HL-60/S4 treated with retinoic acid at 250 ng/mL for 4 days and 3 days (cell line): ENCODE measurements around the gene PRSS57.
"Not testable (repeated sequence)": the region's sequence is repeated elsewhere in the genome, so short reads cannot be mapped to it uniquely, and the experiment has no call there.

Experiments
- in situ Hi-C: fragments of 300-500 bp; cut with MboI; formaldehyde crosslinking; loops from 2 replicates; pipeline ENCODE4 v1.7.0; 2022; ENCODE audit warnings: low sequenced_read_pairs

Gene PRSS57

GRCh38 chr19:699885-700284 is 4.6 kb upstream of the PRSS57 start:
- in situ Hi-C loops, result not testable (repeated sequence)

DNA sequence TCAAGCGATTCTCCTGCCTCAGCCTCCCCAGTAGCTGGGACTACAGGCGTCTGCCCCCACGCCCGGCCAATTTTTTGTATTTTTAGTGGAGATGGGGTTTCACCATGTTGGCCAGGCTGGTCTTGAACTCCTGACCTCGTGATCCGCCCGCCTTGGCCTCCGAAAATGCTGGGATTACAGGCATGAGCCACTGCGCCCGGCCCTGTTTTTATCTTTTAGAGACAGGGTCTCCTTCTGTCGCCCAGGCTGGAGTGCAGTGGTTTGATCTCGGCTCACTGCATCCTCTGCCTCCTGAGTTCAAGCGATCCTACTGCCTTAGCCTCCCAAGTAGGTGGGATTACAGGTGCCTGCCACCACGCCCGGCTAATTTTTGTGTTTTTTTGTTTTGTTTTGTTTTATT is 3.3 kb upstream of the PRSS57 start:
- in situ Hi-C loops, result not testable (repeated sequence)

- in situ Hi-C loops, result no loop called here
Observed at GRCh38 chr19:694481-695351, 536 bp downstream of the PRSS57 start.

DNA sequence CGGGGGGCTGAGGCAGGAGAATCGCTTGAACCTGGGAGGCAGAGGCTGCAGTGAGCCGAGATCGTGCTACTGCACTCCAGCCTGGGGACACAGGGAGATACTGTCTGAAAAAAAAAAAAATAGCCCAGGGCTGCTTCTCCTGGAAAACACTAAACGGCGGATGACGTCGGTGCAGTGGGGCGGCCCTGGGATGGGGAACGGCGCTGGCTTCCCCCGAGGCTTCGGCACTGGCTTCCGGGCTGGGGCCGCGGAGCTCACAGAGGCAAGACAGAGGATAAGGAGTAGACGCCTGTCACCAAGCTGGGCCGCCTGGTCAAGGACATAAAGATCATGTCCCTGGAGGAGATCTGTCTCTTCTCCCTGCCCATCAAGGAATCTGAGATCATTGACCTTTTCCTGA is 5.0 kb downstream of the PRSS57 start:
- in situ Hi-C loops, result no loop called here

DNA sequence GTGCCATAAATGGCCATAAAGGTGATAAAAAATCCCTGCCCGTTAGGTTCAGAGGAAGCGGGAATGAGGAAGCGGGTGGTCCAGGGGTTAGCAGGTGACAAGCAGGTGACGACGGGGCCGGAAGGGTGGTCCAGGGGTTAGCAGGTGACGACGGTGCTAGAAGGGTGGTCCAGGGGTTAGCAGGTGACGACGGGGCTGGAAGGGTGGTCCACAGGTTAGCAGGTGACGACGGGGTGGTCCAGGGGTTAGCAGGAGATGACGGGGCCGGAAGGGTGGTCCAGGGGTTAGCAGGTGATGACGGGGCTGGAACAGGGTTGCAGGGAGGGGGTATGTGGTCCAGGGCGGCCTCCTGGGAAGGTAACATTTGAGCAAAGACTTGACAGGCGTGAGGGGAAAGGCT is 6.3 kb downstream of the PRSS57 start:
- in situ Hi-C loops, result no loop called here

GRCh38 chr19:688214-688613 is 7.0 kb downstream of the PRSS57 start:
- in situ Hi-C loops, result no loop called here

- in situ Hi-C loops, result no loop called here
Observed at GRCh38 chr19:687569-688166, 7.6 kb downstream of the PRSS57 start.

DNA sequence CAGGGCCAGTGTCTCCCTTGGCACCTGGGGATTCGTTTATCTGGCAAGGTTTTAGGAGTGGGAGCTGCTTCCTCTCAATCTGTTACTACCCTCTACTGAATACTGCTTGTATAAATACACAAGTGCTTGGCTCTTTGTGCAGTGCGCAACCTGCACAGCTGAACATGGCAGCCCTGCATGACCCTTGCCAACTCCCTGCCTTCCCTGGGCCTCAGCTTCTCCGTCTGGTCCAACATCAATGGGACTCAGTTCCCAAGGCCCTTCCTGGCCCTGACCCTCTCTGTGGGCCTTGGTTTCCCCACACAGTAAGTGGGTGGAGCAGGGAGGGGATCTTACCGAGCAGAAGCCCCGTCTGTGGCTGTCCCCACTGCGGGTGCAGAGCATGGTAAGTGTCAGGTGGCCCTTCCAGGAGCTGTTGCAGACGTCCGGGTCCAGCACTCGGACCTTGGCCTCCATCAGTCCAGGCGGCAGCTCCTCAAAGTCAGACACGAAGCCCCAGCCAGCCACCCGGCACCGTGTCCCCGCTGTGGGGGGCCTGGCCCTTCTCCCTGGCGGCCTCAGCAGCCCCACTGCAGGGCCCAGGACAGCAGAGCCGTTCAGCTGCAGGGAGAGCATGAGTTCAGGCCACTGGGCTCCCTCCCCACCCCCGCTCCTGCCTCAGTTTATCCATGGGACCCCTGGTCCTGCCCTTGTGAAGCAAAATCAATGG is 8.5 kb downstream of the PRSS57 start:
- in situ Hi-C loops, result no loop called here

DNA sequence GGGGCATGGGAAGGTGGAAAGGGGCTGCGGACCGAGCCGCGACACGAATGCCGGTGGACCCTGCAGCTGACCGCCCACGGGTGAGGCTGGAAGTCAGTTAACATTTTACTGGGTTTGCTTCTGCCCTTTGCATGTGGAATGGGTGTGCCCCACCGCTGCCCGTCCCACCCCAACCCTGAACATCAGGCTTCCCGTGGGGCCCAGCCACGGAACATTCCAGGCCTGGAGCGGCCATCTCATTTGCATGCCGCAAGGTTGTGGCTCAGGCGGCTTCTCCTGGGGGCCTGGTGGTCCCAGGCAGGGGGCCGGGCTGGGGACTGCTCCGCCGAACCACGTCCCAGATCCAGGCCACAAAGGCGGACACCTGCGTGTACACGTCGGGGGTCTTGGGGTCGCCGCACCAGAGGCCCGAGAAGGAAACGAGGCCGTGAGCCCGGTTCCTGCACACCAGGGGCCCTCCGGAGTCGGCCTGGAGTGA is 9.8 kb downstream of the PRSS57 start:
- in situ Hi-C loops, result no loop called here

GRCh38 chr19:682678-683320 is 12.5 kb downstream of the PRSS57 start:
- in situ Hi-C loops, result no loop called here

DNA sequence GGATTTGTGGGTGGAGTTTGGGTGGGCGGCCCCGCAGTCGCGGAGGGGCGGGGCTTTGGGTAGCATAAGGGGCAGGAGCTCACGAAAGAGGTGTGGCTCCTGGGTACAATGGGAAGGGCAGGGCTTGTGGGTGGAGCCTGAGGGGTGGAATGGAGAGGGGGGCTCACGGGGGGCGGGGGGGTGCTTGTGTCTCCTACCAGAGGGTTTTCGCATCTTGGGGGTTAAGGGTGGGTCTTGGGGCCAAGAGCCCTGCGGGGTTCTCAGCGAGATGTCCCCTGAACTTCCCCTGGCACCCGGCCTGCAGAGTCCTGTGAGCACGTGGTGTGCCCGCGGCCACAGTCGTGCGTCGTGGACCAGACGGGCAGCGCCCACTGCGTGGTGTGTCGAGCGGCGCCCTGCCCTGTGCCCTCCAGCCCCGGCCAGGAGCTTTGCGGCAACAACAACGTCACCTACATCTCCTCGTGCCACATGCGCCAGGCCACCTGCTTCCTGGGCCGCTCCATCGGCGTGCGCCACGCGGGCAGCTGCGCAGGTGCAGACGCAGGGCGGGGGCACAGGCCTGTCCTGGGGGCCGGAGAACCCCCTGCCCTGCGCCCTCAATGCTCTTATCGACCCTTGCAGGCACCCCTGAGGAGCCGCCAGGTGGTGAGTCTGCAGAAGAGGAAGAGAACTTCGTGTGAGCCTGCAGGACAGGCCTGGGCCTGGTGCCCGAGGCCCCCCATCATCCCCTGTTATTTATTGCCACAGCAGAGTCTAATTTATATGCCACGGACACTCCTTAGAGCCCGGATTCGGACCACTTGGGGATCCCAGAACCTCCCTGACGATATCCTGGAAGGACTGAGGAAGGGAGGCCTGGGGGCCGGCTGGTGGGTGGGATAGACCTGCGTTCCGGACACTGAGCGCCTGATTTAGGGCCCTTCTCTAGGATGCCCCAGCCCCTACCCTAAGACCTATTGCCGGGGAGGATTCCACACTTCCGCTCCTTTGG is 13.9 kb downstream of the PRSS57 start:
- in situ Hi-C loops, result no loop called here

- in situ Hi-C loops, result no loop called here
Observed at GRCh38 chr19:680287-681028, 14.8 kb downstream of the PRSS57 start.

- in situ Hi-C loops, result no loop called here
Observed at GRCh38 chr19:679418-680286, 15.6 kb downstream of the PRSS57 start.

GRCh38 chr19:678791-679388 is 16.4 kb downstream of the PRSS57 start:
- in situ Hi-C loops, result no loop called here

DNA sequence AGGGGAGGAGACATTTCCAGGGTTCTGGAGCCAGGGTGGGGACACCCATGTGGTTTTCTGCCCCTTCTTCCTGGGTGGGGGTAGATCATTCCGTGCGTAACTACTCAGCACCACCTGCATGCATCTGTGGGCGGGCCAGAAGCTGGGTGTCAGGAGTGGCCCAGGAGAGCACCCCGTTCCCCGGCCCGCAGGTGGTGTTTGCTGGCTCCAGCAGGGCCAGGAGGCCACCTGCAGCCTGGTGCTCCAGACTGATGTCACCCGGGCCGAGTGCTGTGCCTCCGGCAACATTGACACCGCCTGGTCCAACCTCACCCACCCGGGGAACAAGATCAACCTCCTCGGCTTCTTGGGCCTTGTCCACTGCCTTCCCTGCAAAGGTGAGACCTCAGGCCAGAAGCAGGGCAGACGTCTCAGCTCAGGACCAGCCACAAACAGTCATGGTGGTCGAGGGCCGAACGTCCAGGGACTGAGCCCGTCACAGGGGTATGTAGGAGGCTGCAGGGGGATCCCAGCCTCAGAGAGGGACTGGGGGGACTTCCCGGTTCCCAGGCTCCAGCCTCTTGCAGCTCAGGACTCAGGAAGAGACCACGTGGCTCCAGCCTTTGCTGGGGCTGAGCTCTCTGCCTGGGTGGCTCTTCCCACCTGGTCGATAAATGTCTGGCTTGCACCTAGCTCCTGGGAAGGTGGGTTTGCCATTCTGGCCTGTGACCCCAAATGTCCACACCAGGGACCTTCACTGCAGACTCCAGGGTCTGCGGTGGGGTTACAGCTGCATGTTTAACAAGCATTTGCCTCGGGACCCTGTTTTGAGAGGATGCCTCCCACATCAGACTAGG is 17.4 kb downstream of the PRSS57 start:
- in situ Hi-C loops, result no loop called here

DNA sequence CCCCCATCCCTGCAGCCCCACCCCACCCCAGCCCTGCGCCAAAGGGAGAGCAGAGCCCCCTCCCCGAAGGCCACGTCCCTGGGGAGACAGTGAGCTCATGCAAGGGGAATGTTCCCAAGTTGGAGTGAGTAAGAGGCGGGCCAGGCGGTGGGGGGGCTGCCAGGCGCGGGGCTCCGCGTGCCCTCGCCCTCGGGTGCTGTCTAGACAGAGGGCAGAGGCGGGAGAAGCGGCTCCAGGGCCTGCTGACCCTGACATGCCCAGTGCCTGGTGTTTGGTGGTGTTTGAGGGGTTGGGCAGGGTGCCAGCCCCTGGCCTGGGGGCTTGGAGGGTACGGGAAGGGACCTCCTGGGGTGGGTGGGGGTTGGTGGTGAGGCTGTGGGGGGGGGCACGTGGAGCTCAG is 18.1 kb downstream of the PRSS57 start:
- in situ Hi-C loops, result no loop called here
